ENCODE measurements around the gene ASCC1.

GRCh38 chr10:72133517-72133916, 82.6 kb downstream of the ASCC1 start:
- no peak for TF ChIP-seq EZH2 (IDR thresholded peaks at IDR 0.05; ENCODE audit: insufficient read depth, low read length)
- TF ChIP-seq, protein P1, sequence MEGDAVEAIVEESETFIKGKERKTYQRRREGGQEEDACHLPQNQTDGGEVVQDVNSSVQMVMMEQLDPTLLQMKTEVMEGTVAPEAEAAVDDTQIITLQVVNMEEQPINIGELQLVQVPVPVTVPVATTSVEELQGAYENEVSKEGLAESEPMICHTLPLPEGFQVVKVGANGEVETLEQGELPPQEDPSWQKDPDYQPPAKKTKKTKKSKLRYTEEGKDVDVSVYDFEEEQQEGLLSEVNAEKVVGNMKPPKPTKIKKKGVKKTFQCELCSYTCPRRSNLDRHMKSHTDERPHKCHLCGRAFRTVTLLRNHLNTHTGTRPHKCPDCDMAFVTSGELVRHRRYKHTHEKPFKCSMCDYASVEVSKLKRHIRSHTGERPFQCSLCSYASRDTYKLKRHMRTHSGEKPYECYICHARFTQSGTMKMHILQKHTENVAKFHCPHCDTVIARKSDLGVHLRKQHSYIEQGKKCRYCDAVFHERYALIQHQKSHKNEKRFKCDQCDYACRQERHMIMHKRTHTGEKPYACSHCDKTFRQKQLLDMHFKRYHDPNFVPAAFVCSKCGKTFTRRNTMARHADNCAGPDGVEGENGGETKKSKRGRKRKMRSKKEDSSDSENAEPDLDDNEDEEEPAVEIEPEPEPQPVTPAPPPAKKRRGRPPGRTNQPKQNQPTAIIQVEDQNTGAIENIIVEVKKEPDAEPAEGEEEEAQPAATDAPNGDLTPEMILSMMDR (IDR thresholded peaks at IDR 0.05; ENCODE audit: insufficient read depth, low read depth, low read length) = no peak
